ENCODE measurements around the gene CCDC154. TPM values are rescaled to one million over a fixed set of nuclear protein-coding genes. Genes with fewer than 3 reads are reported as not detected.

The CCDC154 gene
- total and polyA plus RNA-seq, 2 of the 4 experiments (the other 2 are of a cell fraction), result 0.09 TPM; not detected in 1

- Histone ChIP-seq H3K9ac (ENCODE audit: low read depth, low read length) (no peak overlapping the region), H2BK120ac (ENCODE audit: low read depth, low read length) (no peak overlapping the region), H2BK5ac (ENCODE audit: low read depth, low read length, poor library complexity, severe bottlenecking) (no peak overlapping the region), H3K23ac (ENCODE audit: low read depth, low read length) (no peak overlapping the region), H4K20me1 (ENCODE audit: insufficient read depth, low read length) (no peaks in the 10 kb centered on the region), H3K9me1 (ENCODE audit: insufficient read depth, low read length) (0 out of 2 replicates have a peak, but pooled peaks cover 2% of the 10 kb centered on the region), H2AK9ac (replicated peaks; ENCODE audit: low read depth, low read length, poor library complexity) (no peak overlapping the region), H3K36me3 (ENCODE audit: control insufficient read depth, insufficient read depth, low read length) (peaks cover 43% of the 10 kb centered on the region), H3K79me1 (ENCODE audit: low read depth in 1 of 2, low read length in 2 of 2) (no peaks in the 10 kb centered on the region; a peak in 1 of 4 replicates), H3K9me3 (ENCODE audit: control insufficient read depth, insufficient read depth, low read length) (no peaks in the 10 kb centered on the region), H2BK20ac (ENCODE audit: low read depth, low read length) (no peak overlapping the region), H3K4me1 (ENCODE audit: control insufficient read depth, insufficient read depth, low read length) (no peaks in the 10 kb centered on the region), H3K4me2 (ENCODE audit: low read depth, low read length) (no peak overlapping the region), H3K18ac (ENCODE audit: low read depth, low read length) (no peak overlapping the region), H4K8ac (ENCODE audit: low read depth in 2 of 2, low read length in 2 of 2) (no peak overlapping the region), H3K56ac (ENCODE audit: extremely low read depth, insufficient read depth, low read length) (no peak overlapping the region), H3K27ac (ENCODE audit: insufficient read depth, low read length) (no peak overlapping the region), H3K4ac (ENCODE audit: low read depth, low read length) (no peak overlapping the region), H2BK15ac (ENCODE audit: low read depth, low read length) (no peak overlapping the region), H2AK5ac (ENCODE audit: low read depth, low read length) (no peak overlapping the region), H3K27me3 (ENCODE audit: control insufficient read depth, insufficient read depth, low read length) (no peaks in the 10 kb centered on the region), H4K91ac (ENCODE audit: insufficient read depth, low read depth, low read length) (no peak overlapping the region), H3K4me3 (ENCODE audit: insufficient read depth, low read depth, low read length) (no peak overlapping the region), H4K5ac (ENCODE audit: low read depth, low read length) (no peak overlapping the region), H3K14ac (replicated peaks; ENCODE audit: low read depth, low read length) (no peak overlapping the region), H2AFZ (replicated peaks; ENCODE audit: low read length, poor library complexity) (no peak overlapping the region)
- no CpG with 5 or more reads among the region's 7 CpGs for WGBS, 2 experiments (ENCODE audit: extremely low coverage in 2 of 2, insufficient read length in 1 of 2)
- ATAC-seq (ENCODE audit: low read depth) (no peak), DNase-seq (no peak)
- TF ChIP-seq SMC3 (IDR thresholded peaks at IDR 0.05; ENCODE audit: low read depth, low read length) (no peak), BHLHE40 (IDR thresholded peaks at IDR 0.05; ENCODE audit: low read depth, low read length) (no peak), MAZ (IDR thresholded peaks at IDR 0.05; ENCODE audit: borderline replicate concordance, low read depth, low read length) (no peak), RCOR1 (IDR thresholded peaks at IDR 0.05; ENCODE audit: insufficient replicate concordance, low read length) (no peak), NFE2L2 (IDR thresholded peaks at IDR 0.05; ENCODE audit: low read depth, low read length) (no peak), USF2 (IDR thresholded peaks at IDR 0.05; ENCODE audit: low read depth, low read length) (no peak), RAD21 (IDR thresholded peaks at IDR 0.05; ENCODE audit: low read length) (no peak), FOS (IDR thresholded peaks at IDR 0.05; ENCODE audit: low read depth, low read length) (no peak), RFX5 (IDR thresholded peaks at IDR 0.05; ENCODE audit: low read depth, low read length) (no peak), CHD1 (IDR thresholded peaks at IDR 0.05; ENCODE audit: low read depth, low read length) (no peak), CEBPB (IDR thresholded peaks at IDR 0.05; ENCODE audit: low read depth, low read length) (no peak), MXI1 (IDR thresholded peaks at IDR 0.05; ENCODE audit: borderline replicate concordance, low read depth, low read length) (no peak)
- in situ Hi-C loops (cut with MboI; ENCODE audit: low sequenced_read_pairs) (no loop called here), intact Hi-C loops (cut with micrococcal nuclease) (no loop called here), dilution Hi-C loops (cut with HindIII; ENCODE audit: low sequenced_read_pairs, unreplicated experiment) (no loop called here)
- ChIA-PET POLR2A (ENCODE audit: unreplicated experiment) (no interaction called here), CTCF (no interaction called here)
- BruUV-seq (replicated peaks), result no TSS peak
These were observed 54.6 kb downstream of the CCDC154 start for GRCh38 chr16:1389762-1390161.

Data from IMR-90 (cell line).